Stimulated activated CD8-positive, alpha-beta memory T cell treated with anti-CD3 and anti-CD28 coated beads, Interleukin-15, amount 100 ng/mL, for 1 hour (primary cell): ENCODE results near the gene PCSK5.
"Not testable (repeated sequence)": the region's sequence is repeated elsewhere in the genome, so short reads cannot be mapped to it uniquely, and the experiment has no call there.

Source experiments
- DNase-seq: peaks from one replicate; pipeline ENCODE4 v3.0.0-alpha.2; 2020; ENCODE audit warnings: low read depth

Gene PCSK5

DNA sequence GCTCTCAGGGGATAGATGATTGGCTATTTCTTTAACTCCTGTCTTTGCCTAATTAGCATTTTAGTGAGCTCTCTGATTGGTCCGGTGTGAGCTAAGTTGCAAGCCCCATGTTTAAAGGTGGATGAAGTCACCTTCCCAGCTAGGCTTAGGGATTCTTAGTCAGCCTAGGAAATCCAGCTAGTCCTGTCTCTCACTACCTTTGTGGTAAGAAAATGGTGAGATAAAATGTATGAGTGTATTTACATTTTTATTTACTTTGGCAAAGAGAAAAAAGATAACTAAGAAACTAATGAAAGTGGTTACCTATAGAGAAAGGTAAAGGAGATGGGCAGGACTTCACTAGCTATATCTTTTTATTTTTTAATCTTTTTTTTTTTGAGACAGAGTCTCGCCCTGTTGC lies 357.0 kb downstream of the PCSK5 start:
- no peak for DNase-seq

GRCh38 chr9:76249309-76249708 lies 358.8 kb downstream of the PCSK5 start:
- no peak for DNase-seq

DNA sequence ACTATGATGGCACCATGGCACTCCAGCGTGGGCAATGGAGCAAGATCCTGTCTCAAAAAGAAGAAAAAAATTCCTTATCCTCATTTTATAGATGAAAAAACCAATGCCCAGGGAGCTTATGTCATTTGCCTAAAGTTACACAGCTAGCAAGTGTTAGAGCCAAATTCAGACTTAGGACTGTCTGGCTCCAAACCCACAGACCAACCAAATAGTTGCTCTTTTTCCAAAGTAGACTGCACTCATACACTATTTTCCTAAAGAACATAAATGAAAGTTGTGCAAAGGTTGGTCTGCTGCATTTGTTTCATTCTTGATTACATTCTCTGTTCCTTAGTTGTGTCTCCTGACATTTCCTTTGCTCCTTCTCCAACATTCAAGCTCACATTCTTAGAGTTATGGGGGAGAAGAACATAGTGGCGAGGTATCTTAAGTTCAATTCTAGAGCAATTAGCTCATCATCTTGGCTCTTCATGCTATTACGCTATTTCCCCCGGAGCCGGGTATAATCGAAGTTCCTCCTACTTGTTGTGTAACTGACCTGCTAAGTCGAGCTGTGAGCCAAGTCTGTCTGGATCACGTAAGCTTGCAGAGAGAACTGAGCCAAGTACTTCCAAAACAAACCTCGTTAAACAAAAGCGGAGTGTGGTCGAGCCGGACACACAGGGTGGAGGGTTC lies 365.4 kb downstream of the PCSK5 start:
- no peak for DNase-seq

- no peak for DNase-seq
Observed at GRCh38 chr9:76257311-76257710, 366.8 kb downstream of the PCSK5 start.

- no peak for DNase-seq
Observed at GRCh38 chr9:76266649-76267283, 376.3 kb downstream of the PCSK5 start.

GRCh38 chr9:76267284-76267652 lies 376.8 kb downstream of the PCSK5 start:
- DNase-seq: no peak

GRCh38 chr9:76269789-76270188 lies 379.3 kb downstream of the PCSK5 start:
- DNase-seq: no peak

DNA sequence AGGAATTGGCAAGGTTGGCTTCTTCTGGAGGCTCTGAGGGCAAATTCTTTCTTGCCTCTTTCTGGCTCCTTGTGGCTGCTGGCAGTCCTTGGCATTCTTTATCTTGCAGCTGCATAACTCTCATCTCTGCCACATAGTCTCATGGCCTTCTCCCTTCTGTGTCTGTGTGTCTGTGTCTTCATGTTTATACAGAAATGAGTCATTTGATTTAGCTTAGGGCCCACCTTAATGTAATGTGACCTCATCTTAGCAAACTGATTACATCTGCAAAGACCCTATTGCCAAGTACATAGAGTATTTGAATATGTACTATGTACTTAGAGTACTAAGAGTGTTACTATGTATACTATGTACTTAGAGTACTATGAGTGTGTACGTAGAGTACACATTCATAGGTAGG lies 381.3 kb downstream of the PCSK5 start:
- DNase-seq: no peak

- DNase-seq: no peak
Observed at GRCh38 chr9:76289042-76289441, 398.6 kb downstream of the PCSK5 start.

- no peak for DNase-seq
Observed at GRCh38 chr9:76289703-76290102, 399.2 kb downstream of the PCSK5 start.

GRCh38 chr9:76290555-76290954 lies 400.1 kb downstream of the PCSK5 start:
- DNase-seq: no peak

DNA sequence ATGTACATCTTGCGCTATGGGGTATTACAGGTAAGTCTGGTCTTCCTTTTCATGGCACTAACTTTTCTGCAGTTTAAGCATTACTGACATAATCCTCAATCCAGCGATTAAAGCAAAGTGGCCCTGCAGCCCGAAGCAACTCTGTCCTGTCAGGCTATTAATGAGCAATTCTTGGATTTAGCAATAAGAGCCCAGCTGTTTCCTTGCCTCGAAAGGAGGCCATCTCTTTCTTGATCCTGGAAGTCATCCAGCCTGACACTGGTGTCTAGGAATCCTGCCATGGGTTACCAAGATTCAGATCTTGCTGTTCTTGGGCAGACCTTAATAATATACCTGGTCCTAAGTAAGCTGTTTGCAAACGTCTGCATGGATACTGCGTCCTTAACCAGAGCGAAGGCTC lies 401.8 kb downstream of the PCSK5 start:
- no peak for DNase-seq

- DNase-seq: no peak
Observed at GRCh38 chr9:76292658-76293057, 402.2 kb downstream of the PCSK5 start.

GRCh38 chr9:76294301-76294700 lies 403.8 kb downstream of the PCSK5 start:
- DNase-seq: no peak

DNA sequence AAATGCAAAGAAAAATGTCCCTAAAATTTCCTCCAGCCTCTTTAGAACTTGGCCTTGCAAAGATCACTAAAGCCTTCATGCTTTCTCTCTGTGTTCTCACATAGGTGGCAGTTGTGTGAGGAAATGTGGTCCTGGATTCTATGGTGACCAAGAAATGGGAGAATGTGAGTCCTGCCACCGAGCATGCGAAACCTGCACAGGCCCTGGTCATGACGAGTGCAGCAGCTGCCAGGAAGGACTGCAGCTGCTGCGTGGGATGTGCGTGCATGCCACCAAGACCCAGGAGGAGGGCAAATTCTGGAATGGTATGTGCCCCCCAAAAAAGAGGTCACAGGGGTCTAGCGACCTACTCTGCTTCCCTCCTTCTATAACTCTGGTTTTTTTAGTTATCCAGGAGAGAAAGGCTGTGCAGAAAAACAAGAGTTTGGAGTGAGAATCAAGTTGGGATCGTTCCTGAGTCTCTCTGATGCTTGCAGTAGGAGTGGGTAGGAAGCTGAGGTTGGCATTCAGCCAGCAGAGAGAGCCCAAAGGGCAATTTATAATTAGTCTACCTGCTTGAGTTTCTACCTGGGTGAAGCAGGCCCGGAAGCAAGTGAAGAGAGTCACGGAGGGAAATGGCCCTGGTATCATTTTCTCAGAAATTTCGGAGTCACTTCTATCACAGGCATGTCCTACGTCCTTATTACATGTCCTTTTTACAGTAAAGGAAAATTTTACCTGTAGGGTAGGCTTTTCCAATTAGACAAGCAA lies 406.3 kb downstream of the PCSK5 start:
- DNase-seq: no peak

- no peak for DNase-seq
Observed at GRCh38 chr9:76297721-76298239, 407.3 kb downstream of the PCSK5 start.

GRCh38 chr9:76298521-76299144 lies 408.2 kb downstream of the PCSK5 start:
- DNase-seq: no peak

DNA sequence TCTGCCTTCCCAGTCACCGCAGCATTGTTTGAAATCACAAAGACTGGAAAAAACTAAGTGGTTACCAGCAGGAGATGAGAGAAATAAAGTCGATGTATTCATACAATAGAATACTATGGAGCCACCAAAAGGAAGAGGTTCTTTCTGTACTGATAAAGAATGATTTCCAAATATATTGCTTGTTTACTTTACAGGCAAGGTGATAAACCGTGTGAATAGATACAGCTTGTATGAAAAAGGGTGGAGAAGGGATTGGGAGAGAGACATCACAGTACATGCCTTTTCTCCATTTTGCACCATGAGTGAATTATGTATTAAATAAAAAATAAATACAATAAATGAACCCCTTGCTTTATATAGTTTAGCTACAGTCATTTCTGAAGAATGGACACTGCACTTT lies 412.1 kb downstream of the PCSK5 start:
- DNase-seq: no peak

DNA sequence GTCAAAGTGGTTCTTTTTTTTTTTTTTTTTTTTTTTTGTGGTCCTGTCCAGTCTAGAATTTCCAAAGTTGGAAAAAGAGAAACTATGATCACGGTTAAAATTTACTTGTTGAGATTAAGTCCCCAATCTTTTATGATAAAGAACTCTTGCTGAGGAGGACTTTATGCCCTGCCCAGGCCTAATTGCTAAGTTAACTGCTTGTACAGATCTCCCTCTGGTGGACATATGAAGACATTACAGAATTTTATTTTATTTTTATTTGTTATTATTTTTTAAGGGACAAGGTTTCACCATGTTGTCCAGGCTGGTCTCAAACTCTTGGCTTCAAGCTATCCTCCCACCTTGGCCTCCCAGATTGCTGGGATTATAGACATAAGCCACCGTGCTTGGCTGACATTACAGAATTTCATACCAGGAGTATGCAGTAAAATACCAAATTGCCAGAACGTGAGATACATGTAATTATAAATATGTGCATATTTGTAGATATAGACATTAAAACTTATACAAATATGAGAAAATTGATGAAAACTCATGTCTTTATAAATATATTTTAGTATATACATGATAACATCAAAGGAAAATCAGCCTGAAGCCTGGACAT lies 412.6 kb downstream of the PCSK5 start:
- no peak for DNase-seq

GRCh38 chr9:76307047-76307446 lies 416.6 kb downstream of the PCSK5 start:
- DNase-seq: not testable (repeated sequence)

DNA sequence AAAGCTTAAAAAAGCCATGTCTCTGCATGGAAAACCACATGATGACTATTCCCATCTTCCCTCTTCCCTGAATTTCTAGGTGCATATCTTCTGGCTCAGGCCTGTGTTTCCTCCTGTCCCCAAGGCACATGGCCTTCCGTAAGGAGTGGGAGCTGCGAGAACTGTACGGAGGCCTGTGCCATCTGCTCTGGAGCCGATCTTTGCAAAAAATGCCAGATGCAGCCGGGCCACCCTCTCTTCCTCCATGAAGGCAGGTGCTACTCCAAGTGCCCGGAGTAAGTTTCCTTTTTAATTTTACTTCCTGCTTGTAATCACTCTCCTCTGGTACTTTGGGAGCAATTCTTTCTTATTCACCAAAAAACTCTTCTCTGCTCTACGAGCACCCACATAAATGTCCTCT lies 420.1 kb downstream of the PCSK5 start:
- DNase-seq: no peak

DNA sequence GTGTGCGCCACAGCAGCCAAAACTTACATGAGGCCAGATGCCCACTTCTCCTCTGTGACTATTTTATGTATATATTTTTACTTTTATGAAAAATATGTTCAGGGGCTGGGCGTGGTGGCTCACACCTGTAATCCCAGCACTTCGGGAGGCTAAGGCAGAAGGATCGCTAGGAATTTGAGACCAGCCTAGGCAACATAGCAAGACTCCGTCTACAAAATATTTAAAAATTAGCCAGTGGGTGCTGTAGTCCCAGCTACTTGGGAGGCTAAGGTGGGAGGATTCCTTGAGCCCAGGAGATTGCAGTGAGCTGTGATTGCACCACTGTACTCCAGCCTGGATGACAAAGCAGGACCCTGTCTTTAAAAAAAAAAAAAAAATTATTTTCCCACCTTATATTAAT lies 420.5 kb downstream of the PCSK5 start:
- DNase-seq: no peak
